A673 (cell line): ENCODE data around the gene NCOA7.

Experiments
- EZH2 ChIP-seq: fragments of 200-600 bp; sonication (generic); IDR thresholded peaks from 2 replicates; pipeline ENCODE4 v1.6.1; 2017; ENCODE audit warnings: borderline replicate concordance, low read depth, mild to moderate bottlenecking, mixed read lengths, antibody characterized with exemption, low read length; ENCODE audit not compliant: poor library complexity, severe bottlenecking
- TF ChIP-seq, protein P1 (sequence below): fragments of 300-800, 200-600 bp; sonication (generic); conservative IDR thresholded peaks from 2 replicates; pipeline ENCODE4 v1.5.1; 2017; ENCODE audit warnings: low read depth, mild to moderate bottlenecking, antibody characterized with exemption, low read length, moderate library complexity, mixed read lengths

DNA sequence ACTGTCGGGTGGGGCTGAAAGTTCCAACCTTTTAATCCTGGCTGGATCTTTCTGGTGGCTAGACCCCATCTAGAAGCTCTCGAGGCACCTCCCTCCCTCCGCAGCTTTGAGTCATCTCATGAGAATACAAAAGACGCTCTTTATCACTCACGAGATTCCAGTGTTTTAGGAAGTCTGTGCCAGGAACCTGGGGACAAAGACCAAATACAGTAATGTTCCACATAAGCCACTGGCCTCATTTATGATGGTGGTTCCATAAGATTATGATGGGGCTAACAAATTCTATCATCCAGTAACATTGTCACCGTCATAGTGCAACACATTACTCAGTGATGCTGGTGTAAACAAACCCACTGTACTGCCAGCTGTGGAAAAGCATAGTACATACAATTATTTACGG lies 48.7 kb downstream of the NCOA7 start:
- TF ChIP-seq, protein P1, sequence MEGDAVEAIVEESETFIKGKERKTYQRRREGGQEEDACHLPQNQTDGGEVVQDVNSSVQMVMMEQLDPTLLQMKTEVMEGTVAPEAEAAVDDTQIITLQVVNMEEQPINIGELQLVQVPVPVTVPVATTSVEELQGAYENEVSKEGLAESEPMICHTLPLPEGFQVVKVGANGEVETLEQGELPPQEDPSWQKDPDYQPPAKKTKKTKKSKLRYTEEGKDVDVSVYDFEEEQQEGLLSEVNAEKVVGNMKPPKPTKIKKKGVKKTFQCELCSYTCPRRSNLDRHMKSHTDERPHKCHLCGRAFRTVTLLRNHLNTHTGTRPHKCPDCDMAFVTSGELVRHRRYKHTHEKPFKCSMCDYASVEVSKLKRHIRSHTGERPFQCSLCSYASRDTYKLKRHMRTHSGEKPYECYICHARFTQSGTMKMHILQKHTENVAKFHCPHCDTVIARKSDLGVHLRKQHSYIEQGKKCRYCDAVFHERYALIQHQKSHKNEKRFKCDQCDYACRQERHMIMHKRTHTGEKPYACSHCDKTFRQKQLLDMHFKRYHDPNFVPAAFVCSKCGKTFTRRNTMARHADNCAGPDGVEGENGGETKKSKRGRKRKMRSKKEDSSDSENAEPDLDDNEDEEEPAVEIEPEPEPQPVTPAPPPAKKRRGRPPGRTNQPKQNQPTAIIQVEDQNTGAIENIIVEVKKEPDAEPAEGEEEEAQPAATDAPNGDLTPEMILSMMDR = no peak
- no peak for TF ChIP-seq EZH2
